Activated CD8-positive, alpha-beta memory T cell treated with anti-CD3 and anti-CD28 coated beads for 36 hours (primary cell): ENCODE measurements around the gene DIO1. TPM values are rescaled to one million over a fixed set of nuclear protein-coding genes. Genes with fewer than 3 reads are reported as not detected.
"Not testable (repeated sequence)": the region's sequence is repeated elsewhere in the genome, so short reads cannot be mapped to it uniquely, and the experiment has no call there.

Experiments
- CTCF ChIA-PET: fragments of 350-600 bp; sonication (Branson Sonifier 250); formaldehyde crosslinking; loops from one replicate; lab custom pipeline; 2021; ENCODE audit warnings: antibody characterized with exemption; lab: Charles Lee
- POLR2A ChIA-PET: fragments of 350-600 bp; sonication (Branson Sonifier 250); formaldehyde crosslinking; loops from one replicate; lab custom pipeline; 2021; ENCODE audit warnings: antibody characterized with exemption; lab: Charles Lee
- total RNA-seq, 2 experiments: library from RNA; stranded (reverse); gene quantifications; one replicate each; pipeline ENCODE4 v1.2.3, GENCODE V29; 2021

Gene DIO1
- total RNA-seq, result not detected

- ChIA-PET POLR2A (no interaction called here), CTCF (no interaction called here)
Observed at GRCh38 chr1:53893999-53894636, at the start of gene DIO1. TSS of gene DIO1 (plus strand) at chr1:53894187. CDS start at chr1:53894211, 24 bp downstream.

DNA sequence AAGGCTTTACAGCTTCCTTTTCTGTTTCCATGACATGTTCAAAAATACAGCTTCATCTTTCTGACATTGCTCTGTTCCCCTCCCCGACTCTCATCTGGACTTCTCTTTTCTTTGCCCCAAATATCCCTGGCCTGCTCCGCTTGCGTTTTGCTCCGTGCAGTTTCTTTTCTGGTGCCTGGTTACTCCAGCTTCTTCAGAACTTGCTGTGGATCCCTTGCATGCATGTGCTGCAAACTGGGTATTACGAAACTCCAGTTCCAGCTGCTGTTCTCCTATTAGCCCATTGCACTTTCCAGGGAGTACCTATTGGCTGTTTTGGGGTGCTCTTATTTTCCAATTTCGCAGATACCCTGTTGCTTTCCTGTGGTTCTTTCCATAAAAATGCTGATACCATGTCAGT, 46.0 kb upstream of the DIO1 start:
- CTCF ChIA-PET, result interaction anchor here (1.0 to 1.2 kb wide), 2 partner anchors 10 to 13 kb away, joined by 5 read pairs; no protein-coding TSS in a partner anchor
- POLR2A ChIA-PET, result no interaction called here

GRCh38 chr1:53850082-53850673, 43.8 kb upstream of the DIO1 start:
- POLR2A ChIA-PET, result no interaction called here

DNA sequence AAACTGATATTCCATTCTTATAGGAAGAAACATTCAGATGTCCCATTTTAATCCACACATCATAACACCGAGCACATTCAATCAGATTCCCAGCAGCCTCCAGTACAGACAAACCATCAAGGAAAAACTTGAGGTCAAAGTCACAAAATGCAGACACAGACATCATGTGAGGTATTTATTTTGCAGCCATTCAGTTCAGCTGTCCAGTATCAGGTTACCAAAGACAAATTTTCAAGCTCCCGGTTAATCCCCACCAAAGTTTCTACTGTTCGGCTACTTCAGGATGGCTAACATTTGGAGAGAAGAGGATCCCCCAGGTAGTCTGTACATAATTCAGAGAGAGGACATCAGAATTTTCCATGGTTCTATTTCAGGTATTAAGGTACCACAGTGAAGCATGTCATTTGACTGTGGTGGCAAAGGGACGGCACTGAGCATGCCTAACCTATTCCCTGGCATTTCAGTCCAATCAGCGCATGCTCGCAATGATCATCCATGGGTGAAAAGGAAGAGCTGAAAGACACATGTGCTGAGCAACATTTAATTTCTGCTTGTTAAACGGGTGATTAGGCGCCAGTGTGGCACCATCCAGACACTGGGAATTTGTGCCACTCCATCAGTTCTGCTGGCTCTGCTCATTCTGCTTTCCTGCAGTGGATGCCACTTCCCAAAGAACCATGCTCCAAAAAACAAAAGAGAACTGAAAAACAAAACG, 42.3 kb upstream of the DIO1 start:
- ChIA-PET POLR2A (interaction anchor here (0.6 kb wide), 3 partner anchors 16 to 1148 kb away, joined by 3 to 9 read pairs (median 7); no protein-coding TSS in a partner anchor), CTCF (interaction anchor here (0.7 to 1.1 kb wide), 2 partner anchors 9 to 188 kb away, joined by 3 to 4 read pairs; no protein-coding TSS in a partner anchor)

More at GRCh38 chr1:53850082-53850673, 43.8 kb upstream of the DIO1 start:
- CTCF ChIA-PET, result interaction anchor here (1.7 kb wide), 1 partner anchor 11 kb away, joined by 5 read pairs; no protein-coding TSS in a partner anchor

DNA sequence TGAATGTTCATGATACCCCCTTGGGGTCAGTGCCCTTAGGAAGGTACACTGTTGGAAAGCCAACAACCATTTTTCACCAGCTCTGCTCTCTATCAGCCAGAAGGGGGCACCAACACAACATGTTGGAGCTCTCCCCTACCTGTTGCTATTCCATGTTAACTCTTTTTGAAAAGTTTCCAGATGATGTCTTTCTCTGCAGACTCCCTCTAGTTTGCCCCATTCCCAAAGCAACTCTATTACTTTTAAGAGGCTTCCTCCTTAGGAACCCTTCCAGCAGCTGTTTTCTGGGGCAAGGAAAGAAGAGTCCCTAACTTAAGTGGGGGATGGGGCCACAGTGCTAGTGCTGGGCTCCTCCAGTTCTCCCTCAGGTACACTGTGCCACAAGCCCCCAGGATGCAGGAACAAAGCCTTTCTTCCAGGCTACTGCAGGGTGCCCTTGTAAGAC, 33.0 kb upstream of the DIO1 start:
- ChIA-PET CTCF (interaction anchor here (0.6 to 5.8 kb wide), 19 partner anchors 9 to 1097 kb away, joined by 3 to 51 read pairs (median 5); partner anchors contain the start of genes IFT25, LRRC42 and YIPF1), POLR2A (interaction anchor here (0.5 kb wide), 1 partner anchor 98 kb away, joined by 3 read pairs; no protein-coding TSS in a partner anchor)

- CTCF ChIA-PET, result interaction anchor here (5.8 kb wide), 1 partner anchor 97 kb away, joined by 51 read pairs; no protein-coding TSS in a partner anchor
- POLR2A ChIA-PET, result no interaction called here
Observed at GRCh38 chr1:53862507-53862906, 31.5 kb upstream of the DIO1 start.

GRCh38 chr1:53868565-53868964, 25.4 kb upstream of the DIO1 start:
- POLR2A ChIA-PET, result no interaction called here
- CTCF ChIA-PET, result interaction anchor here (0.8 to 1.2 kb wide), 2 partner anchors 11 to 91 kb away, joined by 3 to 4 read pairs; no protein-coding TSS in a partner anchor

- POLR2A ChIA-PET, result no interaction called here
- CTCF ChIA-PET, result interaction anchor here (0.7 kb wide), 1 partner anchor 854 kb away, joined by 4 read pairs; no protein-coding TSS in a partner anchor
Observed at GRCh38 chr1:53869454-53870117, 24.4 kb upstream of the DIO1 start.

DNA sequence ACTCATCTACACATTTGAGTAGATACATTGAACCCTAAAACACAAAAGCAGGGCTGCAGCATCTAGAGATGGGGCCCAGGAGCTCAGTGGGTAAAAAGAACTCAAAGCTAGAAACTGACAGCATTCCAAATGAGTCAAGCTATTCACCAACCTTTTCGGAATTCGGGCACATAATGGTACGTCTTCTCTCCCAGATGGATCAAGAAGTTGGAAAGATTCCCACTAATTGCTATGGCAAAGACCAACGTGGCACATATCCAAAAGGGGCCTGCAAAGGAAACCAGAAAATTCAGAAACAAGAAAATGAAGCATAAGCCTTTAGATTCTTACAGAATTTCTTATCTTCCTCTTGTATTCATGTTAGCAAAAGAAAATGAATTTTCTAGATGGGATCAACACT, 22.8 kb upstream of the DIO1 start:
- POLR2A ChIA-PET, result no interaction called here
- CTCF ChIA-PET, result interaction anchor here (0.7 to 1.2 kb wide), 2 partner anchors 11 to 12 kb away, joined by 3 read pairs; no protein-coding TSS in a partner anchor

- POLR2A ChIA-PET, result no interaction called here
- CTCF ChIA-PET, result interaction anchor here (0.6 to 1.6 kb wide), 3 partner anchors 68 to 188 kb away, joined by 3 to 4 read pairs (median 4); no protein-coding TSS in a partner anchor
Observed at GRCh38 chr1:53871773-53872484, 22.1 kb upstream of the DIO1 start.

DNA sequence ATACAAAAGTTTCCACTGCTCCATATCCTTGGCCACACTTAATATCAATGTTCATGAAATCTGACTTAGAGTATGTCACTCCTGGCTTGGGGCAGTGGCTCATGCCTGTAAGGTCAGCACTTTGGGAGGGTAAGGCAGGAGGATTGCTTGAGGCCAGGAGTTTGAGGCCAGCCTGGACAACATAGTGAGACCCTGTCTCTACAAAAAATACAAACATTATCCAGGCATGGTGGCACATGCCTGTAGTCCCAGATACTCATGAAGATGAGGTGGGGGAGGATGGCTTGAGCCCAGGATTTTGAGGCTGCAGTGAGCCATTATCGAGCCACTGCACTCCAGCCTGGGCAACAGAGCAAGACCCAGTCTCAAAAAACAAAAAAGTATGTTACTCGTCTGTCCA, 18.8 kb upstream of the DIO1 start:
- POLR2A ChIA-PET, CTCF ChIA-PET: not testable (repeated sequence)

GRCh38 chr1:53878492-53879105, 15.4 kb upstream of the DIO1 start:
- ChIA-PET CTCF (interaction anchor here (0.6 to 2.8 kb wide), 11 partner anchors 10 to 652 kb away, joined by 3 to 16 read pairs (median 4); partner anchors contain the start of genes IFT25, LRRC42 and YIPF1), POLR2A (no interaction called here)

- POLR2A ChIA-PET, result not testable (repeated sequence)
- CTCF ChIA-PET, result interaction anchor here (1.2 to 2.7 kb wide), 4 partner anchors 21 to 77 kb away, joined by 3 to 12 read pairs (median 5); partner anchors contain the start of gene IFT25
Observed at GRCh38 chr1:53881853-53882252, 12.1 kb upstream of the DIO1 start.

GRCh38 chr1:53883600-53883999, 10.4 kb upstream of the DIO1 start:
- POLR2A ChIA-PET, result not testable (repeated sequence)
- CTCF ChIA-PET, result interaction anchor here (1.7 kb wide), 1 partner anchor 76 kb away, joined by 12 read pairs; no protein-coding TSS in a partner anchor

DNA sequence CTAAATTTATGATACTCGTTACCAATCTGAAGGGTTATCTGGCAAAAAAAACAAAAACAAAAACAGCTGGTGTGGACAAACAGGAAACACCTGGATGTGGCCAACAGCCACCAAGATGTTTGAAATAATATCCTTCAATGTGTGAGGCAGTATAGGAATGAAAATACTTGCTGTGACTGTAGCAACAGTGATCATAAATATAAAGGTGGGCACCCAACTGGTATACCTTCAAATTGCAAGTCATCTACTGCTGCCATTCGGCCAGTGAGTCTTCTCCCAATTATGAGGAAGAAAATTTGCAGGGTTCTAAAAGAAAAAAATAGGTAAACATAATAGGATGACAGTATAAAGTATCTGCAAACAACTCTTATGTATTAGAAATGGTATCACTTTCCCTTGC, 5.3 kb upstream of the DIO1 start:
- ChIA-PET POLR2A (interaction anchor here (2.0 kb wide), 1 partner anchor 57 kb away, joined by 13 read pairs; the partner anchor contains the start of genes IFT25 and LRRC42), CTCF (interaction anchor here (1.2 to 2.2 kb wide), 2 partner anchors 10 to 71 kb away, joined by 4 to 5 read pairs; no protein-coding TSS in a partner anchor)

DNA sequence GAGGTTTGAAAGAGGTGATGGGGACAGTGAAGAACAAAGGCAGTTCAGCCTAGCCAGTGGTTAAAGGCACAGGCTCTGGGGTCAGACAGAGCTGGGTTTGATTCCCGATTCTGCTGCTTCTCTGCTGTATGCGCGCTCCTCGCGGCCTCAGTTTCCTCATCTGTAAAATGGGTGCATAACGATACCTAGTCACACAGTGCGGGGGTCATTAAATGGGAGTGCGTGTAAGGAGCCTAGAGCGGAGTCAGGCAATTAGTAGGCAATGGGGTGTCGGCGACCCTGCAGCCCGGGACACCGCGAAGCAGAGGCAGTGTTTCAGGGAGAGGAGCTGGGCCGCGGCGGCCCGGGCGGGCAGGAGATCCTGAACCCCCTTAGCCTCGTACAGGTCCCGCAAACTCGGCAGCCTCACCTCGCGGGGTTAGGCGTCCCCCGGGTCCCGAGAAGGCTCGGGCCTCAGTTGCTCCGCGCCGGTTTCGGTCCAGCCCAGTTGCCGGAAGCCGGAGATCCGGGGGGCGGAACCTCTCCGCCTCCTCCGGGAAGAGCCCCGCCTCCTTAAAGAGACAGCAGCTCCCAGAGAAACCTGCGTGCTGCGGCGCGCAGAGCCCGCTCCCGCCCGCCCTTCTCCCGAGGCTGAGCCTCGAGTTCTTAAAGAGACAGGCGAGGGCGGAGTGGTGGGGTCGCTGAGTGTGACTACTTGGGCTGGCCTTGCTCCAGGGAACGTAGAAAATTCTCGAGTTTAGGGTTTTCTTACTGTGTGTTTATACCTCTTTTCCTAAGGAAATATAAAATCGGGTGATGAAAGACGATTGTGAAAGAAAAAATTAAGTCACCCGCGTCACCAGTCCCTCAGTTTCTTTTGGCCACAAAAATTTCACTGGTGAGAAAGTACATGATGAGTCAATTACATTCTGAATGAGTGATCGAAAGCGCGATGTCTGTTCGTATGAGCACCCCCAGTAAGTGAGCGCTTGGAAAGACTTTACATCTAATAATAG, 4.4 kb upstream of the DIO1 start, which contains the start of gene YIPF1:
YIPF1 (minus strand) TSS at position 494 of the 995 bp plus-strand sequence. CDS start 860 bp downstream, outside the sequence.
- ChIA-PET CTCF (interaction anchor here (0.9 to 2.2 kb wide), 6 partner anchors 11 to 58 kb away, joined by 3 to 5 read pairs (median 4); partner anchors contain the start of gene IFT25), POLR2A (interaction anchor here (1.6 to 2.0 kb wide), 2 partner anchors 53 to 56 kb away, joined by 4 to 13 read pairs; partner anchors contain the start of genes IFT25 and LRRC42)
